ACHN (cell line): ENCODE data around the gene GPX3.
A peak's percentile ranks its signal among the peaks of the same experiment; 100 is the strongest.

ENCODE experiments used
- DNase-seq: peaks from one replicate; pipeline ENCODE4 v3.0.0-alpha.2; 2015
- in situ Hi-C: cut with HindIII; loops from 2 replicates; pipeline ENCODE4 v1.10.0; 2017; ENCODE audit warnings: low sequenced_read_pairs, low pct_ligation_motif_present, low pct_unique_long_range_greater_than_20kb

GPX3 gene

DNA sequence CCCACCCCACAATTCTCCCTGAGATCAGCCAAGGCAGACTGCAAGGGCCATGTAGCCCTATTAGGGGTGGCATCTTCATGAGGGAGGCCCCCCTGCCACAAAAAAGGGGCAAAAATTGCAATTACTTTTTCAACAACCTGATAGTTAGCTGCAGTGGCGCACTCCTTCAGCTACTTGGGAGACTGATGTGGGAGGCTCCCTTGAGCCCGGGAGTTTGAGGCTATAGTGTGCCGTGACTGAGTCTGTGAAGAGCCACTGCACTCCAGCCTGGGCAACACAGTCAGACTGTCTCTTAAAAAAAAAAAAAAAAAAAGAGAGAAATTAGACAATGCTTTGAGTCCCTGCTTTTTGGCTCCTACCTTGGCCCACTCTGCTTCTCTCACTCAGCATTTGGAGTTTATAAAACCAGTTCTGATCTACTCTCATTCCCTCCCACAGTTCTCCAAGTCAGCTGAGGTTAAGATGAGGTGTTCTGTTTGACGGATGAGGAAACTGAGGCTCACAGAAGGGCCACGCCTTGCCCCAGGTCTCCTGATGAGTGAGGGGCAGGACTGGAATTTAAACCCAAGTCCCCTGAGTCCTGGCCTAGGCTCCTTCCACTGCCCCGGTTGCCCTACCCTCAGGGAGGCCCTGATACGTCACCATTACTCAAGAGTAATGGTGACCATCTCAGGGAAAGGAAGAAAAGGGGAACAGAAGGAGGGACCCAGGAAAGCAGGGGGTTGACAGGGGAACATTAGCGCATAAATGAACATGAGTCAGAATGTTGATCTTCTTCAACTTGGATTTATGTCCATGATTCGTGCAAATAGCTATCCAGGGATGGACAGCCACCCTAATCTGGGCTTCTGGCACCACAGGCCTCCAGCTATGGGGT is 9.0 kb downstream of the GPX3 start:
- in situ Hi-C loops, result no loop called here
- no peak for DNase-seq

DNA sequence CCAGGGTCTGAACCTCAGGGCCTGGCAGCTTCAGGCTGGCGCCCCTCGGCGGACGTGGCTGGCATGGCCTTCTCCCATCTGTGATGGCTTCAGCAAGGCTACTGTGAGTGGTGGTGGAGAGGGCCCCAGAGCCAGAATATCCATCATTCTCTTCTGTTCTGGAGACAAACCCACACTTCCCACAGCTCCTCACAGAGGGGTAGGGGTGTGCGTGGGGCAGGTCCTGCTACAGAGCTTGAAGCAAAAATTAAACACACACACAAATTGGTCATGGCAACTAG is 9.6 kb downstream of the GPX3 start:
- in situ Hi-C loops, result no loop called here
- no peak for DNase-seq

DNA sequence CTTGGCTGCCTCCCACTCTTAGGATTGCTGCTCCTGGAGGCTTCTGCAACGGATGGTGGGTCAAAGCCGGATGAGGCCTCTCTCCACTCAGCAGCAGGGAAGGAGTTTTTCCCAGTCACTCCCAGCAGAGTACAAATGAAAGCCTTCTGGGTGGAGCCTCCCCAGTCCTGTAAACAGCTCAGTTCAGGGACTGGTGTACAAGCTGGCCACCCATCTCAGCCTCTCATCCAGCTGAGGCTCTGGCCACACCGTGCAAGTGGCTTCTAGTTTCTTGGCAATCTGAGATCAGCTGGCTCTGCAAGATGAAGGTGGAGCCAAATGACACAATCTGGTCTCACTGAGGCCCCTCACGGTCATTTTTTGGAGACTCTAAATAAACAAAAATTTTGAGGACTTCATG is 10.0 kb downstream of the GPX3 start:
- DNase-seq, result no peak
- in situ Hi-C loops, result no loop called here

DNA sequence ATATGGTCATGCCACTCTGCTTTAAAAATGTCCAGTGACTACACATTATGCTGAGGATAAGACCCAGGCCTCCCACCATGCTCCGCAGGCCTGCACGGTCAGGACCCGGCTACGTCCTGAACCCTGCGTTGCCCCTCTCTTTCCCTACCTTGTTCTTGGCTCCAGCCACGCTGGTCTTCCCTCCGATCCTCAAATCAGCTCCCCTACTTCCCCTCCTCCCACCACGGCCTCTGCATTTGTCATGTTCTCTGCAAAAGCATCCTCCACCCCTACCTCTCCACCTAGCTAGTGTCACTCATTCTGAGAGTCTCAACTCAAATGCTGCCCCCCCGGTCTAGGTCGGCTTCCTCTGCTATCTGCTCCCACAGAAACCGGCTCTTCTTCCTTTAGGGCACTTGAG is 11.2 kb downstream of the GPX3 start:
- in situ Hi-C loops, result no loop called here

DNA sequence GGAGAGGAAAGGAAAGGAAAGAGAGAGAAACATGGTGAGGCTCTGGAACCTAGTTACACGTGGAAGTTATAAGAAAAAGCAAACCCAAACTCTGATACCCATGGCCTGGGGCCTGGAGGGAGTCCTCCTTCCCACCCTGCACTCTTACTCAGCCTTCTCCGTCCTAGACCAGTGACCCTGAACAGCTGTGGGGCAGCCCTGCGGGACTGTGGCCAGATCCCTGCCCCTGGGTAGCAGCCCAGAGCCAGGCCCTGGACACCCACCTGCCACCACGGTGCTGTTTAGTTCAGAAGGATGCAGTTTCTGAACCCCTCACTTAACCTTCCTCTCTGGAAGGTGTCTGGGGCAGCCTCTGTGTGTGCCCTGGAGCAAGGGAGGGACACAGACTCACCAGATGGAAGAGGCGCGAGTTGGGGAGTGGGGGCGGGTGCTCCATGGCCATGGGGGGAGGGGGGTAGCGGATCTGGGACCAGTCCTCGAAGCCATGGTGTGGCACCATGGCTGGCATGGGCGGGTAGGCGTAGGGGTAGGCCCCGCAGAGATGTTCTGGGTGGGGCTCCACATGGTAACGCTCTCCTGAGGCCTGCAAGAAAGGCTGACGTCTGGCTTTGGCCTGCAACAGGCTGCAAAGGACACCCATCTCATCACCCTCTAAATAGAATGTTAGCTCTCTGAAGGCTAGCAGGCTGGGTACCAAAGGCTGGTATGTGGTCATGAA is 13.0 kb downstream of the GPX3 start:
- in situ Hi-C loops, result no loop called here
- no peak for DNase-seq

More for the DNA sequence above, 11.2 kb downstream of the GPX3 start:
- no peak for DNase-seq

DNA sequence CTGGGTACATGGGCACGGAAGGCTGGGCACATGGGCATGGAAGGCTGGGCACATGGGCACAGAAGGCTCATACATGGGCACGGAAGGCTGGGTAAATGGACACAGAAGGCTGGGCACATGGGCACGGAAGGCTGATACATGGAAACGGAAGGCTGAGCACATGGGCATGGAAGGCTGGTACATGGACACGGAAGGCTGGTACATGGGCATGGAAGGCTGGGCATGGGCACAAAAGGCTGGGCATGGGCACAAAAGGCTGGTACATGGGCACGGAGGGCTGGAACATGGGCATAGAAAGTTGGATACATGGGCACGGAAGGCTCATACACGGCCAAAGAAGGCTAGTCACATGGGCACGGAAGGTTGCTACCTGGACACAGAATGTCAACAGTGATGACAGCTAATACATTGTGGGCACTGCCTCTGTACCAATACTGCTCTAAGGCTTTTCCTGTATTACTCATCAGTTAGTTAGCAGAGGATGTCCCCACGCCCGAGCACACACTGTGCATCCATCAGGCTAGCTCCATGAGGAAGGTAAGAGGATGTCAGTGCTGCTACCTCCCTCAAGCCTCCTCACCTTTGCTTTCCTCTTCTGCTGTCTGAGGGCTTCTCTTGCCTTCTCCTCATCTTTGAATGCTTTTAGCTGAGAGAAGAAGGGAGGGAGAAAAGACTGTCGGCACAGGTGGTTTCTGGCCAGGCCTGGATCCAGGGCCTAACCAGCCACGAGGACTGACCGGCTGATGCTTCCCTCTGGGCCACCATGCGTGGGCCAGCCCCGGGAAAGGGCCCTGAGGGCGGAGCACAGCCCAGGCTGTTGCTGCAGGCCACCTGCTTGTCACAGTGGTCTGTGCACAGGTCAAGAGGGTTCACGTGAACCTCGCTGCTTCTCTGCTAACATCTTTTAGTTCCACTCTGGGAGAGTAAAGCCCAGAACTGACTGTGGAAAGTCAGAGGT is 14.3 kb downstream of the GPX3 start:
- DNase-seq, result no peak
- in situ Hi-C loops, result no loop called here

DNA sequence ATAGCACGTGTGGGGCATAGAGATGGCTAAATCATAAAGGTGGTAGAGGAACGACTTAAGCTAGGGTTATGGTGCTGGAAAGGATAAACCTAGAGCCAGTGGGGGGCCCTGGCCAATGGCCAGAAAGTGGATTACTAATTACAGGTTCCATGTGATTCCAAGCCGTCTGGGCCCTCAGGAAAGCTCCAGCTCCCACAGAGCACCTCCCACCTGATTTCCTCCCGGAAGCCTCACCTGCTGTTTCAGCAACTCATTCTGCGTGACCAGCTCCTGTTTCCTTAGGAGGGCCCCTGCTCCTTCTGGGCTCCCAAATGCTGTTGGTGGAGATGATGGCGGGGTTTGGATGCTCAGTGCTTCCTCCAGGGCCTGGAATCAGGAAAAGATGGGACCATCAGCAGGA is 16.2 kb downstream of the GPX3 start:
- DNase-seq, result no peak
- in situ Hi-C loops, result no loop called here

DNA sequence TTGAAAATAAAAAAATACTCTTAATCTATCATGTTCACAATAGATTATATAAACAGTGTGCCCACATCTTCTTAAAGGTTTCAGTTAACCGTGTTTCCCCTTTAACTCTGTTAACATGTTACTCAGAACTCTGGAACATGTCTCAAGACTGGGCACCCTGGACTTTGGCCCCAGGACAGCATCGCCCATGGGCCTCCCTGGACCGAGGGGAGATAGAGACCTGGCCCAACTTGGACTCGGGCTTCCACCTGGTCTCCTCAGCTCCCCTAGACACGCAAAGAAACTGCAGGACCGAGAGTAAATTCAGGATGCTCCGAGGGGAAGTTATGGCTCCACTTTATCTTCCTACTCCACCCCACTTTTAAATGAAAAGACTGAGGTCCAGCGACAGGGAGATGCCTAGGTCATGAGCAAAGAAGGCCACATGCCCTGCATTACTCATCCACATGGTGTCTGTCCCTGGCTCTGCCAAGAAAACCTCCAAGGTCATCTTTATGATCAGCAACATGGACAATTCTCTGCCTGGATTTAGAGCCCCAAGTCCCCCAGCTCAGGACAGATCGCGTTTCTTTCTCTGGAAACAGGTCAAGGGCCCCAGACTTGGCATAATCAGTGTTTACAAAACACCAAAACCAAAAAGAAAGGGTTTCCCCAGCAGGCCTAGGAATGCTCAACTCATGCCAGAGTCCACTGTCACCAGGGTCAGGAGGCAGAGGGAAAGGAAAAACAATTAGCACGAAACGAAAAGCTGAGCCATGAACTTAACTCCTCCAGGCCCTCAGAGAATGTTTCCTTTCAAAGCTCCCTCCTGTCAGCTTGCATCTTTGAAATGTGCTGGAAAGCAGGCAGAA is 17.4 kb downstream of the GPX3 start:
- DNase-seq, result no peak
- in situ Hi-C loops, result no loop called here

DNA sequence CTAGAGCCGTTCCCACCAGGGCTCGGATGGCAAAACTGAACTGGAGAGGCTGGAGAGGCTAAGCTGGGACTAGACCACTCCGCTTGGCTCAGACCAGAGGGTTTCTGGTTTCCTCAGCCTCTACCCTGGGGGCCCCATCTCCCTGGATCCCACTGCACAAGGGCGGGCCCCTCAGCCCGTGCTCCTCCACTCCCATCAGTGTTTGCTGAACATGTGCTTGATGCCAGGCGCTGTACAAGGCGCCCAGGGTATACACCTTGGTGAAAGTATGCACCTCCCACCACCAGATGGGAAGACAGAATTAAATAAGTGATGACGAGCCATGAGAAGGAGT is 18.0 kb downstream of the GPX3 start:
- in situ Hi-C loops, result no loop called here
- no peak for DNase-seq

DNA sequence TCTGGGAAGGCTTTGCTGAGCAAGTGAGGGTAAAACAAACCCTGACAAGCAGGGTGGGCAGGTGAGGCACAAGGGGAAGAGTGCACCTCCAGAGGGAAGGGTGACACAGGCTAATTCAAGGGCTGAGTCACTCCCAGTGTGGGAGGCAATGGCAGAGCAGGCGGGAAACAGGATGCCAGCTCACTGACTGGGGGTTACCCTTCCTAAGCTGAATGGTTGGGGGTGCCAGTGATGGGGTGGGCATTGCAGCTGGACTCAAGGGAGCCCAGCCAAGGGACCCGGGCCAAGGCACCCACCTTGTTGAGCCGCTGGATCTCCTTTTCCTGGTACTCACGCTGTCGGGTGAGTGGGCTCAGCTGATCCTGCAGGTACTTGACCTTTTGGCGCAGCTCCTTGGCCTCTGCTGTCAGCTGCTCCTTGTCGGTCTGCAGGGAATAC is 18.4 kb downstream of the GPX3 start:
- in situ Hi-C loops, result no loop called here
- no peak for DNase-seq

DNA sequence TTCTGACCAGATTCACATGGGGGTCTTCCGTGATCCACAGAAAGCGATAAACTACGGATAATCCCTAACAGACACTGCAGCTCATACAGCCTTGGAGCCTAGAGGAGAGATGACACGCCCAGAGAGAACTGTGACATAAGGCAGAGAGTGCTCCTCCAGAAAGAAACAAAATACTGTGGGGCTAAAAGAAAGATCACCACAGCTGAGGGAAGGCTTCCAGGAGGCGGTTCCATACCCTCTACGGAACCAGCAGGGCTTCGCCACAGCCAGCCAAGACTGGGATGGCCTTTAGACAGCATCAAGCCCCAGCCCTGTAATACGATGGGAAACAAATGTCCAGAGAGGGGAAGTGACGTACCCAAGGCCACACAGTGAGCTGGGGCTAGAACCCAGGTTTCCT is 19.3 kb downstream of the GPX3 start:
- in situ Hi-C loops, result no loop called here
- DNase-seq, result no peak

DNA sequence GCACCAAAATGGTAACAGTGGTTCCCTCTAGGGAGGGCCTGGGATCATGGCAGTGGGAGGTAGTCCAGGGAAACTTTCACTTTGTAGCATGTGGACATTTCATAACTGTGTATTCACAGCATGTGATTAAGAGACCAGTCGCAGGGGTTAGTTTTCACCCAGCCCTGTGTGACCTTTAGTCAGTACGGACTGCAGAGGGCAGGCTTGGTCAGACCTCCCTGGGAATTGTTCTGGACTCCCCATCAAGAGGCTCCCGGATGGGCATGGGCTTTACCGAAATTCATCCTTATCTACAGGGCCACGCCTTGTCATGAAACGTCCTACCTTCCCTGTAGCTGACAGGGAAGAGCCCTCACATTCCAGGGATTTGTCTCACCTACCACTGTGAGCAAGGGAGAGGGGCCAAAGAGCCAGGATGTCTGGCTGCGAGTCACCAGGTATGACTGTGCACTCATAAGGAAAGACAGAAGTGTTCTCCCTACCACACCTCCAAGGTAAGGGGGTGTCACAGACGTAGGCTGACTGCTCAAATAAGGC is 19.9 kb downstream of the GPX3 start:
- in situ Hi-C loops, result no loop called here
- DNase-seq, result no peak

DNA sequence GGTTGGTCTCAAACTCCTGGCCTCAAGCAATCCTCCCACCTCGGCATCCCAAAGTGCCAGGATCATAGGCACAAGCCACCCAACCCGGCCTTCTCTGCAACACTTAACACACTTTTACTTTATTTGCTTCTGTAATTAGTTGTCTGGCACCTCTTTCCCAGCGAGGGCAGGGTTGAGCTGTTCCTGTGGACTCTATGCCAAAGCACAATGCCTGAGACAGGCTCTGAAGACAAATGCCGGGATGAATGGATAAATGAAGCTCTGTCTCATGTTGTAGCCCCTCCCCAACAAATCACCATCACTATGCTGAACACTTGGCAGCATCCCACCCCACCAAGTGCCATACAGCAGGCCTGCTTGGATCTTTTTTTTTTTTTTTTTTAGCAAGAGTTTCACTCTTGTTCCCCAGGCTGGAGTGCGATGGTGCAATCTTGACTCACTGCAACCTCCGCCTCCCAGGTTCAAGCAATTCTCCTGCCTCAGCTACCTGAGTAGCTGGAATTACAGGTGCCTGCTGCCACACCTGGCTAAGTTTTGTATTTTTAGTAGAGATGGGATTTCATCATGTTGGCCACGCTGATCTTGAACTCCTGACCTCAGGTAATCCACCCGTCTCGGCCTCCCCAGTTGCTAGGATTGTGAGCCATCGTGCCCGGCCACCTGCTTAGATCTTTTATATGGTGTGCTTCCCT is 21.3 kb downstream of the GPX3 start:
- in situ Hi-C loops, result no loop called here
- no peak for DNase-seq

DNA sequence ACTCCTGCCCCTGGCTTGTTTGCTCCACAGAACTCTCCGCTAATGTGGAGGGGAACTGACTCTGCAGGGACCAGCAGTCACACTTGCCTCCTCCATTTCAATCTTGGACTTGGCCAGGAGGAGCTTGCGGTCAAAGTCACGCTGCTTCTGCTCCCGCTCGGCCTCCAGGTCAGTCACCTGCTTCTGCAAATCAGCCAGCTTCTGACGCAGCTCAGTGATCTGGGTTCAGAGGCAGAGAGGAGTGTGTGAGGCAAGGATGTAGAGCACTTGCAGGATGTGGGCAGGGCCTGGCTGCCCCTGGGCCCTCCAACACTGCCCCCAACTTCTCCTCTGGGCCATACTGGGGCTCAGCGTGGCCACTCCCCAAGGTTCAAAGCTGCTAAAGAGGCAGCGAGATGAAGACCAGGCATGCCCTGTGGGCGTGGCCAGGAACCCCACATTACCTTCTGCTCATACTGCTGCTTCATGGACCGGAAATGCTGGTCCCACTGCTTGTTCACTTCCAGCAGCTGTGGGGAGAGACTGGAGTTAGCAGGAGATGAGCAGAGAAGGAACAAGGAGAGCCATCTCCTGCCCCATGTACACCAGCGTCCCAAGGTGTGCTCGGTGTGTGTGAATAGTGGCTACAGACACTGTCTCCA is 22.2 kb downstream of the GPX3 start:
- DNase-seq, result no peak
- in situ Hi-C loops, result no loop called here

DNA sequence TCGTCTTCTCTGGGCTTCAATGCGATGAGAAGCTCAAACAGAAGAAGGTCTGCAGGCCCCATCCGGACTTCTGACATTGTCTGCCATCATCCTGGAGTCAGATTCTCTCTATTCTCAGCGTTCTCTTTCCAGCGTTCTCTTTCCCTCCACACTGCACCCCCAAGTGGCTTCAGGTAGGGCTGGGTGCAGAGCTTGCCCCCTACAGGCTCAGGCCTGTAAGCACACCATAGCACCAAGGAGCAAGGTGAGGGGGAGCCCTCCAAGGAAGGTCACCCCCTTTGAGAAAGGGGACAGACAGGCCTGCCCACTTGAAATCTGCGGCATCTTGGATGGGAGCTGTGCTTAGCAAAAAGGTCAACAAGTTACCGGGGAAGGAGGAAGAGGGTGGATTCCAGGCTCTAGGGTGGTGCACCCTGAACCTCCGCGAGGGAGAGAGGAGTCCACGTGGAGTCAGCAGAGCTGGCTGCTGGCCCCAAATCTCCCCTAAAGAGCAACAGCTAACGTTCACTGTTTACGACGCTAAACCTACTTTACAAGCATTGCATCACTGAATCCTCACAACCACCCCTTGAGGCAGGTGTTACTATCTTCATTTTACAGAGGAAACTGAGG is 27.5 kb downstream of the GPX3 start:
- in situ Hi-C loops, result no loop called here
- DNase-seq, result peak; percentile 31

DNA sequence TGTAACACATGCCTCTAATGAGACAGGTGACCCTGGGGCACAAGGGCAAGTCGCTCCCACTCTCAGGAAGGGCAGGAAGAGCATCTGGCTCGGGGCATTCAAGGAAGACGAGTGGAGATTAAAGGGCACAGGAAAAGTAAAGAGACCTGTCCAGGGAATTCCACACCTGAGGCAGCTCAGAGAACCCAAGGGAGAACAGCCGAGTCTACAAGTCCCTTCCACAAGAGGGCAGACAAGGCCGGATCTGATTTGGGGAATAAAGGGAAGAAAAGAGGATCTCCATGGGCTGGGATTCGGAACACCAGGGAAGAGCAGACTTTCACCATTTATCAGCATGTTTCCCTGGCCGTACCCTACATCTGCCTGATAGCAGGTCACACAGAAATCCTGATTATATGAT is 28.1 kb downstream of the GPX3 start:
- in situ Hi-C loops, result no loop called here
- DNase-seq, result no peak
